Ovary (tissue), 9 donors: ENCODE results near the gene DAB2IP. TPM values are rescaled to one million over a fixed set of nuclear protein-coding genes. Genes with fewer than 3 reads are reported as not detected.
A peak's percentile ranks its signal among the peaks of the same experiment; 100 is the strongest.

Source experiments
- DNase-seq, 5 donors: peaks; one replicate each; pipeline ENCODE4 v3.0.0-alpha.2; 2019 to 2020
- H3K27ac ChIP-seq, 2 donors: fragments of 200-600 bp; one replicate each; pipeline versions ENCODE4 v1.5.1 to v1.8.0; 2019 to 2022
- H3K27me3 ChIP-seq: fragments of 200-600 bp; one replicate; pipeline ENCODE4 v1.8.0; 2022
- H3K36me3 ChIP-seq: fragments of 200-600 bp; sonication (generic); one replicate; pipeline ENCODE4 v1.5.1; 2019
- H3K4me1 ChIP-seq: one replicate; pipeline ENCODE4 v1.8.1; 2013; ENCODE audit warnings: mild to moderate bottlenecking, moderate library complexity; ENCODE audit not compliant: insufficient read depth
- H3K4me3 ChIP-seq: fragments of 200-600 bp; sonication (generic); one replicate; pipeline ENCODE4 v1.5.1; 2017
- H3K9me3 ChIP-seq, 2 donors: fragments of 200-600 bp in 1 of 2; sonication (generic) in 1 of 2; one replicate each; pipeline versions ENCODE4 v1.5.1 to v1.8.1; 2013 to 2019; ENCODE audit warnings: mild to moderate bottlenecking in 1 of 2, moderate library complexity in 1 of 2
- CTCF ChIP-seq, 3 donors: fragments of 450-650 bp in 2 of 3; fragments of 200-600 bp in 1 of 3; IDR thresholded peaks; one replicate each; pipeline versions ENCODE4 v1.5.1 to v1.8.0; 2016 to 2022; ENCODE audit warnings: antibody characterized with exemption in 3 of 3, mild to moderate bottlenecking in 1 of 3
- EP300 ChIP-seq: sonication (generic); formaldehyde crosslinking; IDR thresholded peaks from one replicate; pipeline ENCODE4 v1.6.1; 2017; ENCODE audit warnings: antibody characterized with exemption
- POLR2A ChIP-seq: fragments of 450-650 bp; IDR thresholded peaks from one replicate; pipeline ENCODE4 v1.6.1; 2017; ENCODE audit warnings: antibody characterized with exemption, mild to moderate bottlenecking, moderate library complexity
- WGBS, 3 donors: extraction: QIAGEN DNeasy Blood & Tissue Kit in 1 of 3; methylation state at CpG; one replicate each; pipeline versions ENCODE4 v1.1.5 to v1.1.7; 2013 to 2017; 5-methylcytosine and 5-hydroxymethylcytosine counted together
- intact Hi-C, 4 donors: fragments of 100-400 bp; cut with DNase I; formaldehyde crosslinking; loops; one replicate each; pipeline versions ENCODE4 v1.11.0 to v1.15.1; 2022 to 2023
- polyA plus RNA-seq, 2 donors: library from polyadenylated mRNA; stranded (reverse); fragments of 200-250 nt in 1 of 2; fragments of 350-450 nt in 1 of 2; fragmentation: Illumina TruSeq in 1 of 2; extraction: RNeasy Lipid Tissue Mini Kit (QIAGEN cat#74804) in 1 of 2; gene quantifications; one replicate each; pipeline ENCODE4 v1.2.3, GENCODE V29; 2013 to 2014
- total RNA-seq, 7 donors: library from RNA; depleted of rRNA in 2 of 7; stranded (reverse); fragments of >200 nt in 2 of 7; fragmentation: NEBNext Ultra II Directional in 3 of 7; extraction: Animal tissue kit (Norgen Biotek cat#: 25700) in 3 of 7; gene quantifications; one replicate each; pipeline versions ENCODE4 v1.1.0 to v1.2.4, GENCODE V29; 2016 to 2023
- donor health status: DM: no; HTN: no; CAD: no; lungs with moderate emphysema.
- donor health status: DM: no; HTN: no; CAD: no.
- donor health status: Bipolar disorder and iron deficiency.
- donor health status: DM: yes; HTN: yes; CAD: no.
- donor health status: DM: no; HTN: no; CAD: no.
- donor health status: DM: yes; HTN: yes; CAD: no.

DAB2IP gene
- total and polyA plus RNA-seq, 9 donors: 9.3 to 95.0 (median 70.6) TPM

GRCh38 chr9:121769939-121770338, 118.5 kb downstream of the DAB2IP start:
- DNase-seq: peak in 3 of 5 donors; percentile 20 to 28 (median 20)
- H3K27ac ChIP-seq: no peak overlapping the region

GRCh38 chr9:121770415-121771273, 119.2 kb downstream of the DAB2IP start:
- H3K4me3 ChIP-seq: no peak overlapping the region
- H3K36me3 ChIP-seq: no peaks in the 10 kb centered on the region
- 74 to 82% (median 79%) methylated on average over 10 of the region's 10 CpGs for WGBS, 3 donors
- H3K9me3 ChIP-seq: no peaks in the 10 kb centered on the region
- H3K27me3 ChIP-seq: no peaks in the 10 kb centered on the region
- intact Hi-C loops: no loop called here
- H3K4me1 ChIP-seq: peaks cover under 1% of the 10 kb centered on the region
- peak in 3 of 5 donors; percentile 13 to 30 (median 19) for DNase-seq
- H3K27ac ChIP-seq: no peak overlapping the region
- TF ChIP-seq EP300: no peak
- no peak for TF ChIP-seq POLR2A
- no peak for TF ChIP-seq CTCF (IDR thresholded peaks at IDR 0.05)

More at GRCh38 chr9:121769939-121770338, 118.5 kb downstream of the DAB2IP start:
- WGBS, 3 donors: 91 to 96% (median 93%) methylated on average over 4 of the region's 4 CpGs
- peaks cover 7% of the 10 kb centered on the region for H3K4me1 ChIP-seq
- H3K27me3 ChIP-seq: no peaks in the 10 kb centered on the region
- H3K9me3 ChIP-seq: no peaks in the 10 kb centered on the region
- H3K4me3 ChIP-seq: no peak overlapping the region
- intact Hi-C loops: no loop called here
- no peaks in the 10 kb centered on the region for H3K36me3 ChIP-seq
- TF ChIP-seq EP300: no peak

DNA sequence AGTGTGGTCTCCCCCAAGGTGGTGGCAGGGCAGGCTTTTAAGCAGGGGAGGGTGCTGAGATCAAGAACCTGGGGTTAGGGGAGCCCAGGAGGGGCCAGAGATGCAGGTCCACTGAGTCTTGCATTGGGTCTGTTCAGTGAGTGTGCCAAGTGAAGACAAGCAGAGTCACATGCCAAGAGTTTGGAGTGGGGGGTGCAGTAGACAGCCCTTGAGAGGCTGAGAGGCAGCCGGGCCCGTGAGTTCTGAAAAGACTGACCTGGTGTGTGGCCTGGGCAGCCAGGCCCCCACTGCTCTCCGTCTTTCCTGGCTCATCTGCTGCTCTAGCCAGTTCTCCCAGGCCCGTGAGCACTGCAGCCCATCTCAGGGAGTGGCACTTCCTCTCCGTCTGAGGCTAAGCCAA, 120.0 kb downstream of the DAB2IP start:
- no peaks in the 10 kb centered on the region for H3K9me3 ChIP-seq
- intact Hi-C loops: no loop called here
- 6 to 31% (median 30%) methylated on average over 5 of the region's 5 CpGs for WGBS, 3 donors
- H3K4me3 ChIP-seq: no peak overlapping the region
- no peak overlapping the region for H3K27ac ChIP-seq
- H3K27me3 ChIP-seq: no peaks in the 10 kb centered on the region
- no peaks in the 10 kb centered on the region for H3K36me3 ChIP-seq
- TF ChIP-seq EP300: no peak
- no peak for TF ChIP-seq CTCF (IDR thresholded peaks at IDR 0.05)
- no peak for TF ChIP-seq POLR2A
- no peaks in the 10 kb centered on the region for H3K4me1 ChIP-seq
- DNase-seq: peak in 4 of 5 donors; percentile 38 to 58 (median 46)

DNA sequence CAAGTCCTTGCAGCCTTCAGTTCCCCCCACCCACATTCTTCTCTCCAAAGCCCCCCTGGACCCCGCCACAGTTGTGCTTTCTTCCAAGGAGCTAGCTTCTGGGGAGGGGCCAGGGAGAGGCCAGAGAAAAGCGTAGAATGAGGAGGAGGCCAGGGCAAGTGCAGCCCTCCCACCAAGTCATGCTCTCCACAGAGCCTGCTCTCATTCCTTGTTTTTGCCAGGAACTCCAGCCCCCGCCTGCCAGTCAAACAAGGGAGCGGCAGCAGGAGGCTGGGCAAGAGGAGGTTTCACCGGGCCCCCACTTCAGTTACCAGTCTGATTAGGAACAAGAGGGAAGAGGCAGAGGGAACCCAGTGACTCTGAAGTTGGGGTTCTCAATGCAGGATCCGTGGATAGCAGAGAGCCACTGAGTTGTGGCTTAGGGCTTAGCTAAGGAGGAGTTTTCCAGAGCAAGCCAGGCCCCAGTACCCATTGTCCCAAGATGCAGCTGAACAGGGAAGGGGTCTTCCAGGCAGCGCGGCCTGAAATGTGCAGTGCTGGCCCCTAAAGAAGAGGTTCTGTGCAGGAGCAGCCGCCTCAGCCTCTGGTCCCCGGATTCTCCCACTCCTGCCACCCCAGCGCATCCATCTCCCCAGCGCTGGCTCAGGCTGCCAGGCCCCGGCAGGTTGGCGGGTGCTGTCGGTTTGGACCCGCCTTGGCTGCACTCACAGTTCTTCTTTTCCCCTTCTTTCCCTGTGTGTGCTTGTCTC, 120.6 kb downstream of the DAB2IP start:
- DNase-seq: peak in 4 of 5 donors; percentile 17 to 53 (median 32)
- no peaks in the 10 kb centered on the region for H3K4me1 ChIP-seq
- no peak overlapping the region for H3K27ac ChIP-seq
- H3K9me3 ChIP-seq: no peaks in the 10 kb centered on the region
- H3K27me3 ChIP-seq: no peaks in the 10 kb centered on the region
- H3K36me3 ChIP-seq: no peaks in the 10 kb centered on the region
- WGBS, 3 donors: 71 to 82% (median 73%) methylated on average over 16 of the region's 16 CpGs
- intact Hi-C loops: no loop called here
- H3K4me3 ChIP-seq: no peak overlapping the region
- TF ChIP-seq EP300 (no peak), CTCF (IDR thresholded peaks at IDR 0.05) (no peak), POLR2A (no peak)
